Mammary epithelial cell (primary cell): ENCODE measurements around the gene EFCAB6.
A peak's percentile ranks its signal among the peaks of the same experiment; 100 is the strongest.

ENCODE experiments used
- EZH2 ChIP-seq: IDR thresholded peaks from 2 replicates; pipeline ENCODE4 v1.6.1; 2012; ENCODE audit warnings: low read length, inconsistent platforms, borderline replicate concordance
- TF ChIP-seq, protein P1 (sequence below), 2 donors: IDR thresholded peaks in 1 of 2; conservative IDR thresholded peaks in 1 of 2; 2 replicates each; pipeline ENCODE4 v1.5.1; 2011 to 2012; ENCODE audit warnings: inconsistent platforms in 2 of 2, low read length in 2 of 2, mild to moderate bottlenecking in 2 of 2, control low read depth in 1 of 2, low read depth in 1 of 2; ENCODE audit not compliant: insufficient read depth in 1 of 2; ENCODE audit errors: extremely low read depth in 1 of 2

- TF ChIP-seq, protein P1, sequence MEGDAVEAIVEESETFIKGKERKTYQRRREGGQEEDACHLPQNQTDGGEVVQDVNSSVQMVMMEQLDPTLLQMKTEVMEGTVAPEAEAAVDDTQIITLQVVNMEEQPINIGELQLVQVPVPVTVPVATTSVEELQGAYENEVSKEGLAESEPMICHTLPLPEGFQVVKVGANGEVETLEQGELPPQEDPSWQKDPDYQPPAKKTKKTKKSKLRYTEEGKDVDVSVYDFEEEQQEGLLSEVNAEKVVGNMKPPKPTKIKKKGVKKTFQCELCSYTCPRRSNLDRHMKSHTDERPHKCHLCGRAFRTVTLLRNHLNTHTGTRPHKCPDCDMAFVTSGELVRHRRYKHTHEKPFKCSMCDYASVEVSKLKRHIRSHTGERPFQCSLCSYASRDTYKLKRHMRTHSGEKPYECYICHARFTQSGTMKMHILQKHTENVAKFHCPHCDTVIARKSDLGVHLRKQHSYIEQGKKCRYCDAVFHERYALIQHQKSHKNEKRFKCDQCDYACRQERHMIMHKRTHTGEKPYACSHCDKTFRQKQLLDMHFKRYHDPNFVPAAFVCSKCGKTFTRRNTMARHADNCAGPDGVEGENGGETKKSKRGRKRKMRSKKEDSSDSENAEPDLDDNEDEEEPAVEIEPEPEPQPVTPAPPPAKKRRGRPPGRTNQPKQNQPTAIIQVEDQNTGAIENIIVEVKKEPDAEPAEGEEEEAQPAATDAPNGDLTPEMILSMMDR (conservative IDR thresholded peaks at IDR 0.05 in 1 of 2, IDR thresholded peaks at IDR 0.05 in 1 of 2; ENCODE audit: extremely low read depth in 1 of 2, insufficient read depth in 1 of 2, low read depth in 1 of 2, low read length in 2 of 2) = peak; percentile 25 to 31
- TF ChIP-seq EZH2 = no peak
Observed at GRCh38 chr22:43537019-43537585, 275.0 kb downstream of the EFCAB6 start.
